AG04449 (cell line): ENCODE data around the gene FADS6.

Experiments used
- CTCF ChIA-PET: fragments of 350-600 bp; formaldehyde crosslinking; extraction: SDS; loops from one replicate; lab custom pipeline; 2021; ENCODE audit warnings: antibody characterized with exemption; lab: Yijun Ruan, JAX
- POLR2A ChIA-PET: fragments of 400-600, 350-600 bp; formaldehyde crosslinking; extraction: SDS; loops from one replicate; lab custom pipeline; 2020; ENCODE audit warnings: antibody characterized with exemption, inconsistent platforms; lab: Yijun Ruan, JAX
- DNase-seq: peaks from one replicate; pipeline ENCODE4 v3.0.0-alpha.2; 2010; ENCODE audit warnings: low read depth, low spot score
- H3K4me3 ChIP-seq: 2 replicates; pipeline ENCODE4 v1.5.1; 2011; ENCODE audit warnings: low read depth, mild to moderate bottlenecking, control low read depth, low read length
- CTCF ChIP-seq: IDR thresholded peaks from one replicate; pipeline ENCODE4 v1.5.1; 2011; ENCODE audit warnings: mild to moderate bottlenecking, moderate library complexity, low read length, control low read depth, inconsistent platforms; ENCODE audit not compliant: insufficient read depth; ENCODE audit errors: missing control alignments

FADS6 gene

DNA sequence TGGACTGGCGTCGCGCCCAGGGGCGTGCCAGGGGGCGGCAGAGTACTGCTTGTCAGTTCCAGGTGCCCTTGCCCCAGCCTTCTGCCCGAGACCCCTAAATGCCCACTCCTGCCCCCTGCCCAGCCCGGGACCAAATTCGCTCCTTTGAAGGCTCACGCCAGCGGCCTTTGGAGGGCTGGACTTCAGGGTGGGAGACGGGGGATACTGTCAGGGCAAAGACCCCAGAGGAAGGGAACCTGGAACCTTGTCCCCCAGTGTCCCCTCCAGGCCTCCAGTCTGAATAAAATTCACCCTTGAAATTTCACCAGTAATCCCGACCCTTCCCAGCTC is 43.0 kb upstream of the FADS6 start:
- no peak for TF ChIP-seq CTCF
- ChIA-PET POLR2A (no interaction called here), CTCF (no interaction called here)
- DNase-seq: no peak
- no peak overlapping the region for H3K4me3 ChIP-seq

- no peak within 1 kb of the TSS for H3K4me3 ChIP-seq
- CTCF ChIA-PET: interaction anchor here (1.0 to 3.7 kb wide), 2 partner anchors 13 to 22 kb away, joined by 3 to 19 read pairs; partner anchors contain the start of gene USH1G
Observed at GRCh38 chr17:74935585-74936469, 42.4 kb upstream of the FADS6 start, which contains the start of gene OTOP3. OTOP3 (plus strand) TSS chr17:74935898; CDS start chr17:74935922, 24 bp downstream.

DNA sequence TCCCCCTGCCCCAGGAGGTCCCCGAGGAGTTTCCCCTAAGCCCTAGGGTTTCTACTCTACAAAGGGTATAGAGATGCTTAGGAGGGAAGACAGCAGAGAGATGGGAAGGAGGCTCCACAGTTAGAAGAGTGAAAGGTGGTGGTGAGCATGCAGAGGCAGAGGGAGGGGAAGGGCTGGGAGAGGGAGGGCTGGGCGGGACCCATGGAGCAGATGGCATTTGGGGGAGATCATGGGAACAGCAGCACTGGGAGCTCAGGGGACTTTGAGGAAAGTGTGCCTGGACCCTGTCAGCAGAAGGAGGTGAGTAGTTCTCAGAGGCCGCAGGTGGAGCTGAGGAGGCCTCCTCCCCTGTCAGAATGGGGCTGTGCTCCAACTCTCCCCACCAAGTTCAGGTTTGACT is 41.6 kb upstream of the FADS6 start:
- DNase-seq: no peak
- TF ChIP-seq CTCF: no peak
- H3K4me3 ChIP-seq: no peak overlapping the region
- ChIA-PET CTCF (interaction anchor here (1.0 to 3.7 kb wide), 2 partner anchors 12 to 23 kb away, joined by 3 to 19 read pairs; partner anchors contain the start of gene USH1G), POLR2A (no interaction called here)

More at GRCh38 chr17:74935585-74936469, 42.4 kb upstream of the FADS6 start, which contains the start of gene OTOP3:
- POLR2A ChIA-PET: no interaction called here
- no peak for DNase-seq
- no peak for TF ChIP-seq CTCF

DNA sequence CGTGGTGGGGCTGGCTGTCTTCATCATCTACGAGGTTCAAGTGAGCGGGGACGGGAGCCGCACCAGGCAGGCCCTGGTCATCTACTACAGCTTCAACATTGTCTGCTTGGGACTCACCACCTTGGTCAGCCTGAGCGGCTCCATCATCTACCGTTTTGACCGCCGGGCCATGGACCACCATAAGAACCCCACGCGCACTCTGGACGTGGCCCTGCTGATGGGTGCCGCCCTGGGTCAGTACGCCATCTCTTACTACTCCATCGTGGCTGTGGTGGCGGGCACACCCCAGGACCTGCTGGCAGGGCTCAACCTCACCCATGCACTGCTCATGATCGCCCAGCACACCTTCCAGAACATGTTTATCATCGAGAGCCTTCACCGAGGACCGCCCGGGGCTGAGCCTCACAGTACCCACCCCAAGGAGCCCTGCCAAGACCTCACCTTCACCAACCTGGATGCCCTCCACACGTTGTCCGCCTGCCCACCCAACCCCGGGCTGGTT is 37.2 kb upstream of the FADS6 start:
- POLR2A ChIA-PET: no interaction called here
- CTCF ChIA-PET: no interaction called here

GRCh38 chr17:74928786-74929185 is 35.4 kb upstream of the FADS6 start:
- CTCF ChIA-PET: no interaction called here
- H3K4me3 ChIP-seq: no peak overlapping the region
- no peak for TF ChIP-seq CTCF
- POLR2A ChIA-PET: no interaction called here
- no peak for DNase-seq

More for the DNA sequence above, 37.2 kb upstream of the FADS6 start:
- no peak for TF ChIP-seq CTCF
- no peak overlapping the region for H3K4me3 ChIP-seq
- no peak for DNase-seq

GRCh38 chr17:74925242-74925641 is 31.8 kb upstream of the FADS6 start:
- no peak overlapping the region for H3K4me3 ChIP-seq
- CTCF ChIA-PET: interaction anchor here (0.8 to 8.5 kb wide), 4 partner anchors 31 to 134 kb away, joined by 3 to 109 read pairs (median 16); partner anchors contain the start of gene MRPL58
- POLR2A ChIA-PET: no interaction called here
- DNase-seq: no peak
- no peak for TF ChIP-seq CTCF
